Smooth muscle cell (in vitro differentiated cells): Measurements from ENCODE around the gene AK4. TPM values are rescaled to one million over a fixed set of nuclear protein-coding genes. Genes with fewer than 3 reads are reported as not detected.

Experiments used
- DNase-seq: peaks from one replicate; lab custom pipeline; 2025; ENCODE audit not compliant: unreplicated experiment; lab: John Stamatoyannopoulos, UW
- H2AFZ ChIP-seq: fragments of 200-600 bp; sonication (generic); 2 replicates; pipeline ENCODE4 v1.6.0; 2016; ENCODE audit warnings: antibody characterized with exemption, low read depth, mild to moderate bottlenecking
- H3F3A ChIP-seq: fragments of 200-600 bp; sonication (generic); 2 replicates; pipeline ENCODE4 v1.6.0; 2017; ENCODE audit warnings: antibody characterized with exemption, low read depth
- H3K27ac ChIP-seq: fragments of 200-600 bp; sonication (generic); 2 replicates; pipeline ENCODE4 v1.5.1; 2016; ENCODE audit warnings: low read depth, mild to moderate bottlenecking
- H3K27me3 ChIP-seq: fragments of 200-600 bp; sonication (generic); 2 replicates; pipeline ENCODE4 v1.6.1; 2016; ENCODE audit warnings: low read depth, mild to moderate bottlenecking
- H3K36me3 ChIP-seq: fragments of 200-600 bp; sonication (generic); 2 replicates; pipeline ENCODE4 v1.5.1; 2016; ENCODE audit warnings: low read depth
- H3K4me1 ChIP-seq: fragments of 200-600 bp; sonication (generic); 2 replicates; pipeline ENCODE4 v1.5.1; 2016; ENCODE audit warnings: low read depth
- H3K4me2 ChIP-seq: fragments of 200-600 bp; sonication (generic); 2 replicates; pipeline ENCODE4 v1.6.0; 2016; ENCODE audit warnings: mild to moderate bottlenecking
- H3K4me3 ChIP-seq: fragments of 200-600 bp; sonication (generic); 2 replicates; pipeline ENCODE4 v1.5.1; 2016; ENCODE audit warnings: mild to moderate bottlenecking
- H3K79me2 ChIP-seq: fragments of 200-600 bp; sonication (generic); 2 replicates; pipeline ENCODE4 v1.6.0; 2016; ENCODE audit warnings: low read depth, mild to moderate bottlenecking
- H3K9ac ChIP-seq: fragments of 200-600 bp; sonication (generic); 2 replicates; pipeline ENCODE4 v1.6.0; 2016; ENCODE audit warnings: low read depth
- H3K9me3 ChIP-seq: fragments of 200-600 bp; sonication (generic); replicated peaks from 2 replicates; pipeline ENCODE4 v1.5.1; 2016; ENCODE audit warnings: low read depth
- H4K20me1 ChIP-seq: fragments of 200-600 bp; sonication (generic); 2 replicates; pipeline ENCODE4 v1.6.0; 2016; ENCODE audit warnings: low read depth
- CTCF ChIP-seq: fragments of 200-600 bp; sonication (generic); IDR thresholded peaks from 2 replicates; pipeline ENCODE4 v1.5.1; 2017; ENCODE audit warnings: borderline replicate concordance, mild to moderate bottlenecking, antibody characterized with exemption; ENCODE audit not compliant: insufficient read depth, poor library complexity, severe bottlenecking
- WGBS: methylation state at CpG from one replicate; pipeline ENCODE4 v1.1.7; 2016; ENCODE audit warnings: low lambda C conversion rate; 5-methylcytosine and 5-hydroxymethylcytosine counted together
- polyA plus RNA-seq: library from polyadenylated mRNA; unstranded; fragments of >200 nt; fragmentation: Nextera tagmentation; extraction: Ambion mirVana; gene quantifications from 2 replicates; pipeline ENCODE4 v1.2.1, GENCODE V29; 2016
- total RNA-seq: library from RNA; depleted of rRNA; stranded (reverse); fragments of >200 nt; gene quantifications from 2 replicates; pipeline ENCODE4 v1.2.3, GENCODE V29; 2014

AK4 gene
- total and polyA plus RNA-seq, 2 experiments from 2014 or later: 52.9 to 61.4 TPM

DNA sequence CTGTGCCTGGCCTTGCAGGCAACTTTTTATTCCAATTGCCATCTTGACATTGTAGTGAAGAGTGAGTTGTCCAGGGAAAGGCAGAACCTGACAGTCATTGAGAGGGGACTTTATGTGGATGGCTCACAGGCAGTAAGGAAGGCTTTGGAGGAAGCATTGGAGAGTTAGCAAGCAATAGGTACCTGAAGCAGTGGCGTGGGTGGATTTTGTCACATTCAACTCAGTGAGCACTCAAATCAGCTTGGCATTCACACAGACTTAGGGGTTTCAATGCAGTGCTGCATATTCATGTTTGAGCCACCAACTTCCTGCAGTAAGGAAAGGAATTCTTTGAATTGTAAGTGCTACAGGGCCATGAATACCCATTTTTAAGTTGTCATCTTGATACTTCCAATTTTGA lies 69.0 kb downstream of the AK4 start:
- no peak for DNase-seq
- Histone ChIP-seq H3K79me2 (no peaks in the 10 kb centered on the region), H4K20me1 (peaks cover 65% of the 10 kb centered on the region)

GRCh38 chr1:65221638-65222339 lies 73.8 kb downstream of the AK4 start:
- no peaks in the 10 kb centered on the region for H3K27me3 ChIP-seq
- H4K20me1 ChIP-seq: peaks cover 27% of the 10 kb centered on the region
- no peak overlapping the region for H2AFZ ChIP-seq
- 82% methylated on average over 10 of the region's 10 CpGs for WGBS
- H3K4me1 ChIP-seq: no peaks in the 10 kb centered on the region
- no peak overlapping the region for H3K27ac ChIP-seq
- DNase-seq: no peak
- H3K79me2 ChIP-seq: no peaks in the 10 kb centered on the region
- no peak overlapping the region for H3K4me3 ChIP-seq
- peaks cover 18% of the 10 kb centered on the region for H3K36me3 ChIP-seq
- no peaks in the 10 kb centered on the region for H3F3A ChIP-seq
- H3K9me3 ChIP-seq: no peaks in the 10 kb centered on the region
- TF ChIP-seq CTCF: no peak
- no peak overlapping the region for H3K9ac ChIP-seq
- H3K4me2 ChIP-seq: no peak overlapping the region

More for the DNA sequence above, 69.0 kb downstream of the AK4 start:
- H3K9ac ChIP-seq: no peak overlapping the region
- H2AFZ ChIP-seq: no peak overlapping the region
- H3K36me3 ChIP-seq: peaks cover 18% of the 10 kb centered on the region
- H3K4me1 ChIP-seq: no peaks in the 10 kb centered on the region
- no peak overlapping the region for H3K27ac ChIP-seq
- TF ChIP-seq CTCF: no peak
- 83% methylated on average over 1 of the region's 1 CpG for WGBS
- H3K27me3 ChIP-seq: no peaks in the 10 kb centered on the region
- H3K4me2 ChIP-seq: no peak overlapping the region
- no peaks in the 10 kb centered on the region for H3K9me3 ChIP-seq
- no peak overlapping the region for H3K4me3 ChIP-seq
- H3F3A ChIP-seq: no peaks in the 10 kb centered on the region

- Histone ChIP-seq H3K27me3 (no peaks in the 10 kb centered on the region), H3F3A (no peaks in the 10 kb centered on the region), H3K9me3 (no peaks in the 10 kb centered on the region), H3K9ac (no peak overlapping the region), H3K4me3 (no peak overlapping the region), H4K20me1 (peaks cover 21% of the 10 kb centered on the region), H3K79me2 (no peaks in the 10 kb centered on the region), H3K4me2 (no peak overlapping the region), H3K4me1 (no peaks in the 10 kb centered on the region), H3K27ac (no peak overlapping the region), H2AFZ (no peak overlapping the region), H3K36me3 (peaks cover 18% of the 10 kb centered on the region)
- WGBS: 69% methylated on average over 4 of the region's 4 CpGs
- no peak for TF ChIP-seq CTCF
- DNase-seq: no peak
Measured at GRCh38 chr1:65222340-65222940, 74.4 kb downstream of the AK4 start.
